Ovary (tissue), 3 donors: ENCODE results near the gene BGN.

Experiments
- CTCF ChIP-seq, 3 donors: fragments of 450-650 bp in 2 of 3; fragments of 200-600 bp in 1 of 3; IDR thresholded peaks; one replicate each; pipeline versions ENCODE4 v1.5.1 to v1.8.0; 2016 to 2022; ENCODE audit warnings: antibody characterized with exemption in 3 of 3, mild to moderate bottlenecking in 1 of 3
- EP300 ChIP-seq: sonication (generic); formaldehyde crosslinking; IDR thresholded peaks from one replicate; pipeline ENCODE4 v1.6.1; 2017; ENCODE audit warnings: antibody characterized with exemption
- POLR2A ChIP-seq: fragments of 450-650 bp; IDR thresholded peaks from one replicate; pipeline ENCODE4 v1.6.1; 2017; ENCODE audit warnings: antibody characterized with exemption, mild to moderate bottlenecking, moderate library complexity
- donor health status: DM: no; HTN: no; CAD: no.

GRCh38 chrX:153471663-153472280 is 23.0 kb upstream of the BGN start:
- no peak for TF ChIP-seq CTCF (IDR thresholded peaks at IDR 0.05)
- no peak for TF ChIP-seq POLR2A
- no peak for TF ChIP-seq EP300
